HG02973 (cell line): Measurements from ENCODE around the gene TPM1.

ENCODE experiments used
- ATAC-seq: cut with Tn5 transposase; IDR thresholded peaks from one replicate; pipeline ENCODE4 v1.9.1; 2021; ENCODE audit warnings: moderate library complexity; ENCODE audit not compliant: unreplicated experiment

TPM1 gene

GRCh38 chr15:63015618-63016017, 26.9 kb upstream of the TPM1 start:
- no peak for ATAC-seq

- no peak for ATAC-seq
Observed at GRCh38 chr15:63016234-63016633, 26.3 kb upstream of the TPM1 start.

GRCh38 chr15:63018639-63019038, 23.9 kb upstream of the TPM1 start:
- ATAC-seq = no peak

GRCh38 chr15:63019511-63020109, 22.9 kb upstream of the TPM1 start:
- no peak for ATAC-seq

- no peak for ATAC-seq
Observed at GRCh38 chr15:63020128-63020527, 22.4 kb upstream of the TPM1 start.

- no peak for ATAC-seq
Observed at GRCh38 chr15:63020759-63021430, 21.7 kb upstream of the TPM1 start.

GRCh38 chr15:63022181-63022580, 20.4 kb upstream of the TPM1 start:
- no peak for ATAC-seq

GRCh38 chr15:63022663-63023062, 19.9 kb upstream of the TPM1 start:
- ATAC-seq = no peak

- no peak for ATAC-seq
Observed at GRCh38 chr15:63023351-63023945, 19.1 kb upstream of the TPM1 start.

- no peak for ATAC-seq
Observed at GRCh38 chr15:63025460-63025859, 17.1 kb upstream of the TPM1 start.

- ATAC-seq = no peak
Observed at GRCh38 chr15:63027646-63028045, 14.9 kb upstream of the TPM1 start.

- ATAC-seq = no peak
Observed at GRCh38 chr15:63028442-63029110, 14.0 kb upstream of the TPM1 start.

GRCh38 chr15:63029676-63030075, 12.9 kb upstream of the TPM1 start:
- no peak for ATAC-seq

GRCh38 chr15:63030101-63030551, 12.4 kb upstream of the TPM1 start:
- no peak for ATAC-seq

GRCh38 chr15:63034578-63034977, 8.0 kb upstream of the TPM1 start:
- no peak for ATAC-seq

- ATAC-seq = no peak
Observed at GRCh38 chr15:63035253-63035652, 7.3 kb upstream of the TPM1 start.

- no peak for ATAC-seq
Observed at GRCh38 chr15:63035977-63036376, 6.6 kb upstream of the TPM1 start.

GRCh38 chr15:63037976-63038720, 4.4 kb upstream of the TPM1 start:
- no peak for ATAC-seq

- ATAC-seq = no peak
Observed at GRCh38 chr15:63038926-63039673, 3.4 kb upstream of the TPM1 start.

GRCh38 chr15:63039811-63040210, 2.7 kb upstream of the TPM1 start:
- no peak for ATAC-seq
